HepG2 (cell line): ENCODE data around the gene CDC6.
A peak's percentile ranks its signal among the peaks of the same experiment; 100 is the strongest.

Source experiments
- ATF3 ChIP-seq: sonication (generic); formaldehyde crosslinking; IDR thresholded peaks from 2 replicates; pipeline ENCODE4 v1.4.0; 2020; ENCODE audit warnings: missing genetic modification reagents
- CEBPZ ChIP-seq: IDR thresholded peaks from 2 replicates; pipeline ENCODE4 v1.6.1; 2012; ENCODE audit warnings: low read length, improper control_type of control experiment
- FOXM1 ChIP-seq: sonication (generic); formaldehyde crosslinking; IDR thresholded peaks from 2 replicates; pipeline ENCODE4 v1.5.0; 2020; ENCODE audit warnings: missing genetic modification reagents
- KIAA2018 ChIP-seq: sonication (generic); formaldehyde crosslinking; IDR thresholded peaks from 2 replicates; pipeline ENCODE4 v1.5.0; 2020; ENCODE audit warnings: mild to moderate bottlenecking, missing genetic modification reagents, borderline replicate concordance
- MTF1 ChIP-seq: sonication (generic); formaldehyde crosslinking; IDR thresholded peaks from 2 replicates; pipeline ENCODE4 v1.5.0; 2020; ENCODE audit warnings: missing genetic modification reagents
- PATZ1 ChIP-seq: sonication (generic); formaldehyde crosslinking; IDR thresholded peaks from 2 replicates; pipeline ENCODE4 v1.4.0; 2020; ENCODE audit warnings: missing genetic modification reagents
- ZNF138 ChIP-seq: sonication (generic); formaldehyde crosslinking; IDR thresholded peaks from 2 replicates; pipeline ENCODE4 v1.5.0; 2020; ENCODE audit warnings: mild to moderate bottlenecking, low read depth, missing genetic modification reagents
- ZNF318 ChIP-seq: sonication (generic); formaldehyde crosslinking; IDR thresholded peaks from 2 replicates; pipeline ENCODE4 v1.4.0; 2020; ENCODE audit warnings: mild to moderate bottlenecking, missing genetic modification reagents
- ZSCAN21 ChIP-seq: sonication (generic); formaldehyde crosslinking; IDR thresholded peaks from 2 replicates; pipeline ENCODE4 v1.8.0; 2022; ENCODE audit warnings: mild to moderate bottlenecking, missing genetic modification reagents, moderate library complexity, borderline replicate concordance

- no peak for TF ChIP-seq MTF1 (CRISPR knock-in tag)
- no peak for TF ChIP-seq KIAA2018 (CRISPR knock-in tag)
- TF ChIP-seq ATF3 (CRISPR knock-in tag): no peak
- TF ChIP-seq ZNF138: no peak
- no peak for TF ChIP-seq CEBPZ
- TF ChIP-seq PATZ1: no peak
- no peak for TF ChIP-seq ZNF318 (CRISPR knock-in tag)
- TF ChIP-seq ZSCAN21 (CRISPR knock-in tag): 0 out of 2 replicates have a peak, but pooled peaks have one; percentile 7
- TF ChIP-seq FOXM1 (CRISPR knock-in tag): no peak
These were observed 29.7 kb downstream of the CDC6 start for GRCh38 chr17:40317345-40317873.
